ENCODE measurements around the gene SPDYE8. TPM values are rescaled to one million over a fixed set of nuclear protein-coding genes. Genes with fewer than 3 reads are reported as not detected.
A peak's percentile ranks its signal among the peaks of the same experiment; 100 is the strongest.
"Not testable (repeated sequence)": the region's sequence is repeated elsewhere in the genome, so short reads cannot be mapped to it uniquely, and the experiment has no call there.

The SPDYE8 gene
- total RNA-seq, result not detected in 2 replicates

GRCh38 chr7:73029666-73030065 lies at the start of gene SPDYE8:
SPDYE8 (minus strand) TSS chr7:73029766; CDS start chr7:73027966, 1,800 bp downstream.
- not testable (repeated sequence) for H3K4me3 ChIP-seq (ENCODE audit: low read depth, low read length); DNase-seq (ENCODE audit: low read depth)

GRCh38 chr7:73057811-73058210 lies 28.2 kb upstream of the SPDYE8 start, which contains the start of gene SPDYE11:
SPDYE11 (minus strand) TSS chr7:73057911; CDS start chr7:73056111, 1,800 bp downstream.
- not testable (repeated sequence) for H3K4me3 ChIP-seq (ENCODE audit: low read depth, low read length); DNase-seq (ENCODE audit: low read depth)

- DNase-seq (ENCODE audit: low read depth), result peak; percentile 0
- peak overlapping the region; percentile 54 for H3K4me3 ChIP-seq (ENCODE audit: low read depth, low read length)
These were observed 23.1 kb downstream of the SPDYE8 start for GRCh38 chr7:73006491-73006890.

- not testable (repeated sequence) for DNase-seq (ENCODE audit: low read depth)
These were observed 23.7 kb downstream of the SPDYE8 start for GRCh38 chr7:73005693-73006447.

GRCh38 chr7:73005356-73005692 lies 24.2 kb downstream of the SPDYE8 start:
- peak overlapping the region; percentile 69 for H3K4me3 ChIP-seq (ENCODE audit: low read depth, low read length)
- DNase-seq (ENCODE audit: low read depth), result not testable (repeated sequence)

More at GRCh38 chr7:73005693-73006447, 23.7 kb downstream of the SPDYE8 start:
- peak overlapping the region; percentile 69 for H3K4me3 ChIP-seq (ENCODE audit: low read depth, low read length)

- H3K4me3 ChIP-seq (ENCODE audit: low read depth, low read length); DNase-seq (ENCODE audit: low read depth): not testable (repeated sequence)
These were observed 31.6 kb downstream of the SPDYE8 start for GRCh38 chr7:72997887-72998468.

GRCh38 chr7:72997447-72997846 lies 32.1 kb downstream of the SPDYE8 start:
- not testable (repeated sequence) for DNase-seq (ENCODE audit: low read depth); H3K4me3 ChIP-seq (ENCODE audit: low read depth, low read length)

- H3K4me3 ChIP-seq (ENCODE audit: low read depth, low read length); DNase-seq (ENCODE audit: low read depth): not testable (repeated sequence)
These were observed 34.1 kb downstream of the SPDYE8 start for GRCh38 chr7:72995484-72995883.

- not testable (repeated sequence) for DNase-seq (ENCODE audit: low read depth); H3K4me3 ChIP-seq (ENCODE audit: low read depth, low read length)
These were observed 39.2 kb downstream of the SPDYE8 start for GRCh38 chr7:72990146-72990913.

- not testable (repeated sequence) for DNase-seq (ENCODE audit: low read depth); H3K4me3 ChIP-seq (ENCODE audit: low read depth, low read length)
These were observed 47.5 kb downstream of the SPDYE8 start for GRCh38 chr7:72982084-72982483.

GRCh38 chr7:72980382-72980781 lies 49.2 kb downstream of the SPDYE8 start:
- DNase-seq (ENCODE audit: low read depth), result not testable (repeated sequence)

GRCh38 chr7:72976434-72976833 lies 53.1 kb downstream of the SPDYE8 start:
- not testable (repeated sequence) for DNase-seq (ENCODE audit: low read depth); H3K4me3 ChIP-seq (ENCODE audit: low read depth, low read length)

More at GRCh38 chr7:72980382-72980781, 49.2 kb downstream of the SPDYE8 start:
- not testable (repeated sequence) for H3K4me3 ChIP-seq (ENCODE audit: low read depth, low read length)

GRCh38 chr7:72975656-72976286 lies 53.8 kb downstream of the SPDYE8 start:
- not testable (repeated sequence) for H3K4me3 ChIP-seq (ENCODE audit: low read depth, low read length); DNase-seq (ENCODE audit: low read depth)

GRCh38 chr7:72974781-72975180 lies 54.8 kb downstream of the SPDYE8 start:
- DNase-seq (ENCODE audit: low read depth); H3K4me3 ChIP-seq (ENCODE audit: low read depth, low read length): not testable (repeated sequence)

- not testable (repeated sequence) for DNase-seq (ENCODE audit: low read depth); H3K4me3 ChIP-seq (ENCODE audit: low read depth, low read length)
These were observed 58.1 kb downstream of the SPDYE8 start for GRCh38 chr7:72971505-72971904.
